ENCODE measurements around the gene GLRA3. TPM values are rescaled to one million over a fixed set of nuclear protein-coding genes. Genes with fewer than 3 reads are reported as not detected.

GLRA3 gene
- total and polyA plus RNA-seq, 2 of the 8 experiments (the other 6 are each of a cell fraction or from before 2014, with no cell fraction given) = 0.02 TPM; not detected in 1

DNA sequence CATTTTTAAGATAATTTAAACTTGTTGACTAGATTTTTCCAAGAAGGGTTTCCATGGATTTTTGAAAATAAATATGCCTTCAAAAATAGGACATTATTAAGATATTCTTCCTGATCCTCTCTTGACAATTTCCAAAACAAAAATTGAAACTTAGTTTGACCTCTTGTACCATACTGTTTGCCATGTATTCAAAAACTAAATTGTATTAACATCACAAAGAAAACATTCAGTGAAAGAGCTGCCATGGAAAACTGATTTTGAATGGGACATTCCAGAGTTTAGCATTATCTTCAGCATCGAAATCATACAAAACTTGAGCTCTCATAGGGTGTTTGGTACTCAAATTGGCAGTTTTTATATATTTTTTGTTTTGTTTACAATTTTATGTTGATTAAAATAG lies 238.7 kb downstream of the GLRA3 start (continued):
- TF ChIP-seq EZH2 (IDR thresholded peaks at IDR 0.05; ENCODE audit: low read depth, low read length, severe bottlenecking) (no peak), RFX5 (IDR thresholded peaks at IDR 0.05; ENCODE audit: borderline replicate concordance, low read depth, low read length) (no peak)

Other genes starting within 250 kb of the GLRA3 start
- not detected in 2 replicates for gene ADAM29, start 89.1 kb upstream of the GLRA3 start, total RNA-seq (2021; fragmentation: NEBNext Ultra II Directional; extraction: Animal tissue kit (Norgen Biotek cat#: 25700))
- gene ADAM29, start 89.1 kb upstream of the GLRA3 start, polyA plus RNA-seq (2011; rRNA removed) = 0.03 TPM in 1 of 2 replicates, not detected in the other

Measured in H1 (cell line).